CD4-positive, alpha-beta T cell treated with Interleukin-4 for 4 hours (primary cell): ENCODE results near the gene RAD50.

Source experiments
- DNase-seq: peaks from one replicate; pipeline ENCODE4 v3.0.0-alpha.2; 2020

Gene RAD50

GRCh38 chr5:132637241-132637640, 80.5 kb downstream of the RAD50 start:
- no peak for DNase-seq

DNA sequence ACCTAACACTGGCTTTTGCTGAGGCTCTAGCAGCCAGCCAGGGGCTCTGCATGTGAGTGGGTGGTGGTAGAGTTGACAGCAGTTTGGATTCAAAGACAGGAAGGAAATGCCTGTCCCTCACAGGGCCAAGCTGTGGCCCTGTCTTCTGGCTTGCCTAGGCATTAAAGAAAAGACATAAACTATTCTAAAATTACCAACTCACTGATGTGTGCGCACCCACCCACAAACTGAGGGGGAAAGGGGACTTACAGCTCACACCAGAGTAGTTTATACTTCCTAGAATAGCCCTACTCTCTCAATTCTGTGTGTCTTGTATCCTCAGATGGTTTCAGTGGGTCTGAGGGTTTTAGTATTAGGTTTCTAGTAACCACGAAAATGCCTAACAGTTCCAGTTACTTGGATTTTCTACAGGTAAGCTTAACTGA, 82.9 kb downstream of the RAD50 start:
- DNase-seq: no peak

GRCh38 chr5:132640613-132641012, 83.8 kb downstream of the RAD50 start:
- DNase-seq: no peak

GRCh38 chr5:132641241-132641723, 84.5 kb downstream of the RAD50 start:
- no peak for DNase-seq

DNA sequence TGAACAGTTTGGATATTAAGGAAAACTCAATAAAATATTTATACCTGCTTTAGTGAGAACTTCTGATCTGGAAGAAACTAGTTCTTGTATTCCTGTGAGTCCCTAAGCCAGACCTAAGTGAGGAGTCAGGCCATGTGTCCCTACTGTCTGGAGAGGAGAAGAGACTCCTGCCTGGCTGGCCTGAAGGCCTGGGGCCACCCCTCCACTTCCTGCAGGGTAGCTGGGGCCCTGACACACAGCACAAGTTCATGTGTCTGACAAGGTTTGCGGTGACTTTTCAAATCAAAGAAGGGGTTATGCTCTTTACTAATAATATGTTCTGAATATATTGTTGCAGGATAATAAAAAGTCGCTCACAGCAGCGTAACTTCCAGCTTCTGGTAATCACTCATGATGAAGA, 85.1 kb downstream of the RAD50 start:
- no peak for DNase-seq

- no peak for DNase-seq
These were observed 87.4 kb downstream of the RAD50 start for GRCh38 chr5:132644177-132644576.

- no peak for DNase-seq
These were observed 89.9 kb downstream of the RAD50 start for GRCh38 chr5:132646583-132647266.

GRCh38 chr5:132647473-132647872, 90.7 kb downstream of the RAD50 start:
- no peak for DNase-seq

DNA sequence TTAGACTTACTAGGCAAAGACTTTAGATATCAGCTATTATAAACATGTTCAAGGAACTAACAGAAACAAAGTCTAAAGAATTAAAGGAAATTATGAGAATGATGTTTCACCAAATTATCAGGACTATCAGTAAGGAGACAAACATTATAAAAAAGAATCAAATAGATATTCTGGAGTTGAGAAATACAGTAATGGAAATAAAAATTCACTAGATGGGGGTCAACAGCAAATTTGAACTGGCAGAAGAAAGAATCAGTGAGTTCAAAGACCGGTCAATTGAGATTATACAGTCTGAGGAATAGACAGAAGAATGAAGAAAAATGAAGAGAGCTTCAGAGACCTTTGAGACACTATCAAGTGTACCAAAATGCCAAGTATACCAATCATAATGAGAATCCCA, 91.6 kb downstream of the RAD50 start:
- no peak for DNase-seq

- no peak for DNase-seq
These were observed 95.2 kb downstream of the RAD50 start for GRCh38 chr5:132651838-132652469.

GRCh38 chr5:132653716-132654115, 96.9 kb downstream of the RAD50 start:
- DNase-seq: no peak

- DNase-seq: no peak
These were observed 99.3 kb downstream of the RAD50 start for GRCh38 chr5:132655821-132656773.

DNA sequence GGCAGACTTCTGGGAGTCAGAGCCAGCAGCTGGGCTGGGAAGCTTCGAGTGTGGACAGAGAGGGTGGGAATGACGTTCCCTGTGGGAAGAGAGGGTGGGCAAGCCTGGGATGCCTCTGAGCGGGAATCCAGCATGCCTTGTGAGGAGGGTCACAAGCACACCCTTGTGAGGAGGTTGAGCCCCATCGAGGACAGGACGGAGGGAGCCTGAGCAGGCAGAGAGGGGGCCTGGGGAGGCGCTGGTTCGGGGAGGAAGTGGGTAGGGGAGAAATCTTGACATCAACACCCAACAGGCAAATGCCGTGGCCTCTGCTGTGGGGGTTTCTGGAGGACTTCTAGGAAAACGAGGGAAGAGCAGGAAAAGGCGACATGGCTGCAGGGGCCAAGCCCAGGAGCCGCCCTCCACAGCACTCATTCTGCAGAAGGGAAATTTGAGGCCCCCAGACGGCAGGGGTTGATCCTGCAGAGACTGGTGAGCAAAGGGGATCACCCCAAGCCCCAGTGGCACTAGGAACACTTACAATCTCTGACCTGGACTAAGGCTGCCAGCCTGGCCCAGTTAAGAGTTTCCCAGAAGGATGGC, 100.1 kb downstream of the RAD50 start:
- DNase-seq: no peak

DNA sequence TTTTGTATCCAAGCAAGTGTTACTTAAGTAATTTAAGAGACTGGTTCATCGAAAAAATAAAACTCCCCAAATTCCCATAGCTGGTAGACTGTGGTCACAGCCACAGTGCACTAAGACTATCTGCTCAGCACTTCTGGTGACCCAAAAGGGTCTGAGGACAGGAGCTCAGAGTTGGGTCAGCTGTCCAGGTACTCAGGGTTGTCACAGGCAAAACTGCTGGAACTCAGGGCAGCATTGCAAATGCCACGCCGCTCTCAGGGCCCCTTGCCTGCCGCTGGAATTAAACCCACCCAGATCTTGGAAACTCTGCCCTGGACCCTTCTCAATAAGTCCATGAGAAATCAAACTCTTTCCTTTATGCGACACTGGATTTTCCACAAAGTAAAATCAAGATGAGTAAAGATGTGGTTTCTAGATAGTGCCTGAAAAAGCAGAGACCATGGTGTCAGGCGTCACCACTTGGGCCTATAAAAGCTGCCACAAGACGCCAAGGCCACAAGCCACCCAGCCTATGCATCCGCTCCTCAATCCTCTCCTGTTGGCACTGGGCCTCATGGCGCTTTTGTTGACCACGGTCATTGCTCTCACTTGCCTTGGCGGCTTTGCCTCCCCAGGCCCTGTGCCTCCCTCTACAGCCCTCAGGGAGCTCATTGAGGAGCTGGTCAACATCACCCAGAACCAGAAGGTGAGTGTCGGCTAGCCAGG, 101.1 kb downstream of the RAD50 start, which contains the start of gene IL13:
Gene IL13, plus strand, starts transcription at position 498 of the 705 bp plus-strand sequence. Its CDS starts 14 bp downstream, at position 512.
- no peak for DNase-seq

GRCh38 chr5:132658381-132659302, 101.9 kb downstream of the RAD50 start:
- DNase-seq: no peak

DNA sequence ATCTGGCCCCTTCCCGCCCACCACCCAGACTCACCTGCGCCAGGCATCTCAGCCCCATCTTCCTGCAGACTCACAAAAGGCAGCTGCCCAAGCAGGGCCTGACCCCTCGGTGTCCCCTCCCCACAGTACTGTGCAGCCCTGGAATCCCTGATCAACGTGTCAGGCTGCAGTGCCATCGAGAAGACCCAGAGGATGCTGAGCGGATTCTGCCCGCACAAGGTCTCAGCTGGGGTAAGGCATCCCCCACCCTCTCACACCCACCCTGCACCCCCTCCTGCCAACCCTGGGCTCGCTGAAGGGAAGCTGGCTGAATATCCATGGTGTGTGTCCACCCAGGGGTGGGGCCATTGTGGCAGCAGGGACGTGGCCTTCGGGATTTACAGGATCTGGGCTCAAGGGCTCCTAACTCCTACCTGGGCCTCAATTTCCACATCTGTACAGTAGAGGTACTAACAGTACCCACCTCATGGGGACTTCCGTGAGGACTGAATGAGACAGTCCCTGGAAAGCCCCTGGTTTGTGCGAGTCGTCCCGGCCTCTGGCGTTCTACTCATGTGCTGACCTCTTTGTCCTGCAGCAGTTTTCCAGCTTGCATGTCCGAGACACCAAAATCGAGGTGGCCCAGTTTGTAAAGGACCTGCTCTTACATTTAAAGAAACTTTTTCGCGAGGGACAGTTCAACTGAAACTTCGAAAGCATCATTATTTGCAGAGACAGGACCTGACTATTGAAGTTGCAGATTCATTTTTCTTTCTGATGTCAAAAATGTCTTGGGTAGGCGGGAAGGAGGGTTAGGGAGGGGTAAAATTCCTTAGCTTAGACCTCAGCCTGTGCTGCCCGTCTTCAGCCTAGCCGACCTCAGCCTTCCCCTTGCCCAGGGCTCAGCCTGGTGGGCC, 103.1 kb downstream of the RAD50 start:
- DNase-seq: no peak

DNA sequence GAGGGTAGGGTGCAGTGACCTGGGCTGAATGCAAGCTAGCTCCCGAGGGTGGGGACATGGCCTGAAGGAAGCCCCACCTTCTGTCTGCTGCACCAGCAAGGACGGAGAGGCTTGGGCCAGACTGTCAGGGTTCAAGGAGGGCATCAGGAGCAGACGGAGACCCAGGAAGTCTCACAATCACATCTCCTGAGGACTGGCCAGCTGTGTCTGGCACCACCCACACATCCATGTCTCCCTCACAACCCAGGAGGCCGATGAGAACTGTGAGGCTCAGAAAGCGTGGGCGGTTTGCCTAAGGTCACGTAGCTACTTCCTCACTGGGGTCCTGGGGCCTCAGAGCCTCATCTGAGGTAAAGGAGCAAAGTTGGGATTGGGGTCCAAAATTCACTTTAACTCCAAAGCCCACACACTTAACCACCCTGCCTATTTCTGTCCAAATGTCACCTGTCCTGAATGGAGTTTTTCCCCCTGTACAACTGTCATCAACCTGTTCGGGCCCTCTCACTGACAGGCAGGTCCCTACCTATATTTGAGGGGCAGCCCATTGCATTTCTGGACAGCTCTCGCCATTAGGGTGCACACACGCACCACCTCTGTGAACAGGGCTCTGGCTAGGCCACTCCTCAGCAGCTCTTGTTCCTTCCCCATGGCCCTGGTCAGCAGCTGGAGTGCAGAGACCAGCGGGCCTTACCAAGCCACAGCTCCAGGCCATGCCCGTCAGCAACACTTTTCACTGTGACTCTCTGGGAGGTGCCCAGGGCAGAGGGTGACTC, 104.6 kb downstream of the RAD50 start:
- no peak for DNase-seq

GRCh38 chr5:132662004-132662401, 105.2 kb downstream of the RAD50 start:
- DNase-seq: no peak
